H1 (cell line): ENCODE data around the gene CNDP2.

Experiments used
- CHD2 ChIP-seq: IDR thresholded peaks from 2 replicates; pipeline ENCODE4 v1.6.1; 2012; ENCODE audit warnings: low read length, improper control_type of control experiment
- CTCF ChIP-seq, 3 experiments: IDR thresholded peaks; 1 replicate in 2 of 3; 2 replicates in 1 of 3; pipeline versions ENCODE4 v1.5.1 to v1.6.1; 2011; ENCODE audit warnings: low read length in 3 of 3, mild to moderate bottlenecking in 3 of 3, inconsistent platforms in 2 of 3, low read depth in 1 of 3, moderate library complexity in 1 of 3; ENCODE audit not compliant: insufficient read depth in 1 of 3; ENCODE audit errors: control extremely low read depth in 1 of 3
- EGR1 ChIP-seq: IDR thresholded peaks from 2 replicates; pipeline ENCODE4 v1.6.1; 2011; ENCODE audit warnings: low read depth, low read length, borderline replicate concordance
- EP300 ChIP-seq, 2 experiments: IDR thresholded peaks; 1 replicate in 1 of 2; 2 replicates in 1 of 2; pipeline ENCODE4 v1.6.1; 2011 to 2012; ENCODE audit warnings: low read depth in 2 of 2, low read length in 2 of 2, mild to moderate bottlenecking in 2 of 2, borderline replicate concordance in 1 of 2, inconsistent platforms in 1 of 2, moderate library complexity in 1 of 2
- EZH2 ChIP-seq: fragments of 200-600 bp; sonication (generic); IDR thresholded peaks from 2 replicates; pipeline ENCODE4 v1.7.1; 2012; ENCODE audit warnings: low read depth, mild to moderate bottlenecking, moderate library complexity, low read length, inconsistent platforms; ENCODE audit not compliant: severe bottlenecking
- JUND ChIP-seq: IDR thresholded peaks from 2 replicates; pipeline ENCODE4 v1.6.1; 2011; ENCODE audit warnings: mild to moderate bottlenecking, improper control_type of control experiment, low read length
- MAX ChIP-seq: IDR thresholded peaks from 2 replicates; pipeline ENCODE4 v1.6.1; 2012; ENCODE audit warnings: inconsistent platforms
- POLR2A ChIP-seq, 2 experiments: IDR thresholded peaks; 1 replicate in 1 of 2; 2 replicates in 1 of 2; pipeline ENCODE4 v1.6.1; 2011; ENCODE audit warnings: low read depth in 2 of 2, low read length in 2 of 2, mild to moderate bottlenecking in 2 of 2; ENCODE audit errors: control extremely low read depth in 1 of 2
- POLR2AphosphoS5 ChIP-seq: IDR thresholded peaks from 2 replicates; pipeline ENCODE4 v1.6.1; 2011; ENCODE audit warnings: low read depth, low read length
- RNF2 ChIP-seq: fragments of 200-900, 300-1000 bp; sonication (generic); IDR thresholded peaks from 2 replicates; pipeline ENCODE4 v1.7.1; 2016; ENCODE audit warnings: borderline replicate concordance, low read depth, mild to moderate bottlenecking, antibody characterized with exemption, low read length; ENCODE audit not compliant: poor library complexity, severe bottlenecking; ENCODE audit errors: missing control alignments
- SP1 ChIP-seq: IDR thresholded peaks from 2 replicates; pipeline ENCODE4 v1.6.1; 2011; ENCODE audit warnings: low read depth, low read length
- TAF7 ChIP-seq: optimal IDR thresholded peaks from 2 replicates; pipeline ENCODE3; 2011; ENCODE audit warnings: low read depth, mild to moderate bottlenecking, inconsistent platforms, low read length, moderate library complexity, borderline replicate concordance

- TF ChIP-seq EZH2 (no peak), MAX (no peak), CTCF (IDR thresholded peaks at IDR 0.05; ENCODE audit: control extremely low read depth in 1 of 3, insufficient read depth in 1 of 3, low read depth in 1 of 3, low read length in 3 of 3) (no peak), SP1 (no peak), EP300 (IDR thresholded peaks at IDR 0.05; ENCODE audit: borderline replicate concordance in 1 of 2, low read depth in 2 of 2, low read length in 2 of 2) (no peak), JUND (no peak), POLR2A (IDR thresholded peaks at IDR 0.05; ENCODE audit: control extremely low read depth in 1 of 2, low read depth in 2 of 2, low read length in 2 of 2) (no peak), EGR1 (no peak), CHD2 (no peak), RNF2 (no peak), POLR2AphosphoS5 (no peak), TAF7 (no peak)
These were observed 9.6 kb downstream of the CNDP2 start for GRCh38 chr18:74505776-74506175.
